Activated naive CD4-positive, alpha-beta T cell treated with anti-CD3 and anti-CD28 coated beads for 36 hours (primary cell): ENCODE measurements around the gene DCD. TPM values are rescaled to one million over a fixed set of nuclear protein-coding genes. Genes with fewer than 3 reads are reported as not detected.
"Not testable (repeated sequence)": the region's sequence is repeated elsewhere in the genome, so short reads cannot be mapped to it uniquely, and the experiment has no call there.

Source experiments
- CTCF ChIA-PET: fragments of 350-600 bp; sonication (Branson Sonifier 250); formaldehyde crosslinking; loops from one replicate; lab custom pipeline; 2021; ENCODE audit warnings: antibody characterized with exemption; lab: Charles Lee
- DNase-seq: peaks from one replicate; pipeline ENCODE4 v3.0.0-alpha.2; 2020
- H3K27ac Mint-ChIP-seq: one replicate; pipeline ENCODE4 v1.8.0; 2021; ENCODE audit warnings: mild to moderate bottlenecking, mixed read lengths
- H3K27me3 Mint-ChIP-seq: one replicate; pipeline ENCODE4 v1.8.0; 2021; ENCODE audit warnings: low read depth, mixed read lengths
- H3K36me3 Mint-ChIP-seq: one replicate; pipeline ENCODE4 v1.8.0; 2021; ENCODE audit warnings: low read depth, mixed read lengths
- H3K4me1 Mint-ChIP-seq: one replicate; pipeline ENCODE4 v1.8.0; 2021; ENCODE audit warnings: low read depth, mixed read lengths
- H3K4me3 Mint-ChIP-seq: one replicate; pipeline ENCODE4 v1.8.0; 2021; ENCODE audit warnings: mild to moderate bottlenecking, moderate library complexity, mixed read lengths
- H3K9me3 Mint-ChIP-seq: one replicate; pipeline ENCODE4 v1.8.0; 2021; ENCODE audit warnings: mixed read lengths
- intact Hi-C: fragments of 100-400 bp; cut with micrococcal nuclease; formaldehyde crosslinking; loops from one replicate; pipeline ENCODE4 v1.15.1; 2023
- total RNA-seq, 2 experiments: library from RNA; stranded (reverse); gene quantifications; one replicate each; pipeline ENCODE4 v1.2.3, GENCODE V29; 2021

Gene DCD
- total RNA-seq, 2 experiments from 2014 or later, result not detected

DNA sequence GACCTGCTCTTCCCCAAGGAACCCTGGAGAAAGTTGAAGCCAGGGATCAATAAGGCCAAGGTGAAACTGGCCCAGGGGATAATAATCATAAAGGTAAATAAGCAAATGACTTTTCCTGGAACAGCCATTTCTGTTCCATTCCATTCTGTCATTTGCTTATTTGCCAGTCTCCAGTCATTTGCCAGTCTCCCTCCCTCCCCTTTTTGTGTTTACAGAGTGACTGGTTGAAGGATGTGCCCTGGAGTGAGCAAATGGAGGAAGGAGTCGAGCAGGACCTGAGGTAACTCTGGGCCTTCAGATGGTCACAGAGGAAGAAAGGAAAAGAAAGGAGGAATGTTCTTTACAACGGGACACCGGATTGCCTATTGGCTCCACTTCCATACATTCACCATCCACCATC, 17.8 kb upstream of the DCD start:
- CTCF ChIA-PET, result interaction anchor here (1.1 kb wide), 1 partner anchor 86 kb away, joined by 3 read pairs; no protein-coding TSS in a partner anchor
- H3K36me3 Mint-ChIP-seq, result no peaks in the 10 kb centered on the region

DNA sequence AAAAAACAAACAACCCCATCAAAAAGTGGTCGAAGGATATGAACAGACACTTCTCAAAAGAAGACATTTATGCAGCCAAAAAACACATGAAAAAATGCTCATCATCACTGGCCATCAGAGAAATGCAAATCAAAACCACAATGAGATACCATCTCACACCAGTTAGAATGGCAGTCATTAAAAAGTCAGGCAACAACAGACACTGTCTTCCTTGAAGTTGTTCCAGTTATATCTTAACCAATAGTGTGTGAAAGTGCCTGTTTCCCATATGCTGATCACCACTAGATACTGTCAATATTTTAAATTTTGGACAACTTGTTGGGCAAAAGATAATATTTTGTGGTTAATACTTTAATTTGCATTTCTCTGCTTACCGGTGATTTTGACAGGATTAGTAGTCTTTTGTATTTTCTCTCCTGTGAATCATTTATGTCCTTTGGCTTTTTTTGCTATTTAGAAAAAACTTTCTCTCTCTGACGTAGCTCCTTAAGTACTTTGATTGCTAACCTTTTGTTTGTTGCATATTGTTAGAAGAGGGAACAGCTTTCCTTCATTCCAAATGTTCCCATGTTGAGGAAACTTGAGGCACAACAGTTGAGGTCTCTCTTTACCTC, 17.0 kb upstream of the DCD start:
- H3K9me3 Mint-ChIP-seq, H3K4me3 Mint-ChIP-seq, DNase-seq, intact Hi-C loops, H3K27ac Mint-ChIP-seq, H3K27me3 Mint-ChIP-seq, H3K4me1 Mint-ChIP-seq, H3K36me3 Mint-ChIP-seq: not testable (repeated sequence)
- CTCF ChIA-PET, result interaction anchor here (1.1 kb wide), 1 partner anchor 85 kb away, joined by 3 read pairs; no protein-coding TSS in a partner anchor

More for the DNA sequence above, 17.8 kb upstream of the DCD start:
- H3K27me3 Mint-ChIP-seq, result peaks cover 3% of the 10 kb centered on the region
- no peaks in the 10 kb centered on the region for H3K9me3 Mint-ChIP-seq
- no peak overlapping the region for H3K27ac Mint-ChIP-seq
- intact Hi-C loops, result no loop called here
- DNase-seq, result no peak
- H3K4me3 Mint-ChIP-seq, result no peak overlapping the region
- H3K4me1 Mint-ChIP-seq, result no peaks in the 10 kb centered on the region

DNA sequence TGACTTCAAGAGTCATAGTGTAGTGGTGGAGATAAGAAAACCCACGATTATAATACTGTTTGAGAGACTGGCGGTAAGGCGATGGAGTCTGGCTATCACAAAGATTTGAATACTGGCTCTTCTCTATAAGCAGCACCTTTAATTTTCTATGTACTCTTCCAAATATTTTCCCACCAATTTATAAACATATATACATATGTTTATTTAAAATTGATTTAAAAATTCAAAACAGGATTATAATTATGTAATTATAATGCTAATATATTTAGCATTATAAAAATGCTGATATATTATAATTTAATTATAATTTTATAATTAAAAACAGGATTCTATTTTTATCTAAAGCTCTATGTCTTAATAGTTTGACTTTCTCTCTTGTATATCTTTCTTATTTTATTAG, 15.4 kb upstream of the DCD start:
- Mint-ChIP-seq H3K27me3 (peaks cover under 1% of the 10 kb centered on the region), H3K4me3 (no peak overlapping the region), H3K36me3 (no peaks in the 10 kb centered on the region), H3K9me3 (no peaks in the 10 kb centered on the region), H3K4me1 (no peaks in the 10 kb centered on the region), H3K27ac (no peak overlapping the region)
- no peak for DNase-seq
- intact Hi-C loops, result no loop called here
- CTCF ChIA-PET, result interaction anchor here (1.0 kb wide), 1 partner anchor 39 kb away, joined by 4 read pairs; no protein-coding TSS in a partner anchor

DNA sequence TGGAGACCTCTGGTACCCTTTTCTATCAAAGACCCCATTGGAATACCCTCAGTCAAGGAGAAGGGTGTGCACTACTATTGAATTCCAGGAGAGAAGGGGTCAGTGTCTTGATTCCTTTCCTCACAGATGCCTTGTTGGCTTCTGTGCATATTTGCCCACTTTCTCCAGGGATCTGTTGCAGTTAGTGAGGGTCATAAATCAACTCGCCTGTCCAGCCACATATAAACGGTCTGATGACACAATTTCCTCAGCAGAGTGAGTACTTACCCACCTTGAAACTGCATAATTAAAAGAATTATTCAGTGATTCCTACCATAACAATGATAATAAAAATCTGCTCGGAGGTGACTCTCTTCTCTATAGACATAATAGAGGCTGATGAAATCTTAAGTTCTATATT, 13.9 kb upstream of the DCD start:
- no peak for DNase-seq
- Mint-ChIP-seq H3K27ac (no peak overlapping the region), H3K27me3 (peaks cover 2% of the 10 kb centered on the region), H3K9me3 (no peaks in the 10 kb centered on the region), H3K36me3 (no peaks in the 10 kb centered on the region), H3K4me3 (no peak overlapping the region), H3K4me1 (no peaks in the 10 kb centered on the region)
- intact Hi-C loops, result no loop called here
- CTCF ChIA-PET, result no interaction called here

DNA sequence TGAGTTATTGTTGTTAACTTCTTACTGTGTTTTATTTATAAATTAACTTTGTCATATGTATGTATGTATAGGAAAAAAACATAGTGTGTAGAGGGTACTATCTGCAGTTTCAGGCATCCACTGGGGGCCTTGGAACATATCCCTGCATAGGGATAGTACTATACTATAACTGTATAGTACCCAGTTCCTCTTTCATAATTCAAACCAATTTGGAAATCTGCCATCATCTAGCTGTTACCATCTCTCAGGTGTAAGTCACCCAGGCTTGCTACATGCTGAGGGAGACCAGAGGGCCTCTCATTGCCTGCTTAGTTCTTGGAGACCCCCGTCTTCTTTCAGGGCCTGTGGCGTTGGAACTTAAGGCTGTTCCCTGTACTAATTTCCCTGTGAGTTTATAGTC, 12.9 kb upstream of the DCD start:
- Mint-ChIP-seq H3K9me3 (no peaks in the 10 kb centered on the region), H3K27ac (no peak overlapping the region), H3K27me3 (peaks cover 2% of the 10 kb centered on the region), H3K36me3 (no peaks in the 10 kb centered on the region), H3K4me1 (no peaks in the 10 kb centered on the region), H3K4me3 (no peak overlapping the region)
- intact Hi-C loops, result no loop called here
- CTCF ChIA-PET, result interaction anchor here (0.5 to 1.0 kb wide), 2 partner anchors 88 to 452 kb away, joined by 3 to 4 read pairs; no protein-coding TSS in a partner anchor
- DNase-seq, result no peak

DNA sequence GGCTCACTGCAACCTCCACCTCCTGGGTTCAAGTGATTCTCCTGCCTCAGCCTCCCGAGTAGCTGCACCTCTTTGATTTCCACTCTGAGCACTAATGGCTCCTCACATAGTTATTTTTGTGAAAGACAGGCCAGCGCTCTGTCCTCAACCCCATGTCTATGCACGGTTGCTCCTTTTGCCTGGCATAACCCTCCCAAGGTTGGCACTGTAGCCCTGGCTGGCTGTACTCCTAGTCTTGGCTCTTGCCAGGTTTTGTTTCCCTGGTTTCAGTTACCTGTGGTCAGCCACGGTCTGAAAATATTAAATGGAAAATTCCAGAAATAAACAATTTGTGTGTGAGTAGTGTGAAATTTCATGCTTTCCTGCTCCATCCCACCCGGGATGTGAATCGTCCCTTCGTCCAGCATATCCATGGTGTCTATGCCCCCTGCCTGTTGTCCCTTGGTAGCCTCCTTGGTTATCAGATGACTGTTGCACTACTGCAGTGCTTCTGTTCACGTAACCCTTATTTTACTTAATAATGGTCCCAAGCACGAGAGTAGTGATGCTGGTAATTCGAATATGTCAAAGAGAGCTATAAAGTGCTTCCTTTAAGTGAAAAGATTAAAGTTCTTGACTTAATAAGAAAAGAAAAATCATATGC, 12.3 kb upstream of the DCD start:
- Mint-ChIP-seq H3K4me1 (no peaks in the 10 kb centered on the region), H3K4me3 (no peak overlapping the region), H3K36me3 (no peaks in the 10 kb centered on the region), H3K9me3 (no peaks in the 10 kb centered on the region), H3K27ac (no peak overlapping the region), H3K27me3 (peaks cover 2% of the 10 kb centered on the region)
- CTCF ChIA-PET, result interaction anchor here (0.5 to 2.2 kb wide), 6 partner anchors 16 to 452 kb away, joined by 3 to 8 read pairs (median 4); no protein-coding TSS in a partner anchor
- intact Hi-C loops, result no loop called here
- no peak for DNase-seq

DNA sequence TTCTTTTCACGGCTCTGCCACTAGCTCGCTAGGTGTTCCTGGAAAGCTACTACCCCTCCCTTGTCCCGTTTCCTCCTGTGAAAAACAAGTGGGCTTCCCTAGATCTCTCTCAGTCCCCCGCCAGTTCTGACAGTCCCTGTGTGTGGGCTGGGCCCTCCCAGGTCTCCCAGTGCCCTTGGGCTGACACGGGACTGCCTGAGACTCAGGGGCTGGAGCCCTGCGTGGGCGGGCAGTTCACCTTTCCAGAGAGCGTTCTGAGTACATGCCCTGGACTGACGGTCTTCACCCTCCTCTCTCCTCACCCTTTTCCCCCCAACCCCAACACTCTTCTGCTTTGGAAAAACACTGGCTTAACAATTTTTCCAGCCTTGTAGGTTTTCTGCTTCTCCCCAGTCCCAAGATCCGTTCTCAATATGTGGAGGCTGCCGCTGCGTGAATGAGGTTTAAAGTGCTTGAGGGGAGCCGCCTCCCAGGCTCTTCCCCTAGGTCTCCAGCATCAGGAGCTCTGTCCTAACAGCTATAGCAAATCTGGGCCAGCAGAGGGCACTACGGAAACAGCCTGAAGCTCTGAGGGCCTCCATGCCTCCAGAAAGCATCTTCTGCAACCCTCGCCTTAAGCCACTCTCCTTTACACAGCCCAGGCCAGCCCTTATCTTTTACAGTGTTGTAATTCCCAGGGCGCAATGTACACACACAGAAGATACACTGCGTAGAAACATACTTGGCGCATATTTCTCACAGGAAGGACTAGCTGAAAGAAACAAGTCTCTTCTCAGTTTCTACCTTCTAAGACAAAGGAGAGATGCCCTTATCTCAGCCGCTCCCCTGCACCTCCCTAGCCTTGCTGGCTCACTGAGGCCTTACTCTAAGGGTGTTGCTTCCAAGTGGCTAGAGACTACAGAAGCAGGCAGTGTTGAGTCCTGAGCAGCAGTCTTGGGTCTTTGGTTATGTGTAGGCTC, 10.4 kb upstream of the DCD start:
- no peak overlapping the region for H3K4me3 Mint-ChIP-seq
- H3K27me3 Mint-ChIP-seq, result peaks cover 2% of the 10 kb centered on the region
- intact Hi-C loops, result loop anchor here (1.0 to 5.0 kb wide), 2 partner anchors 55 to 414 kb away; no protein-coding TSS in a partner anchor
- peak; percentile 72 for DNase-seq
- no peaks in the 10 kb centered on the region for H3K36me3 Mint-ChIP-seq
- no peaks in the 10 kb centered on the region for H3K4me1 Mint-ChIP-seq
- CTCF ChIA-PET, result interaction anchor here (0.5 to 2.2 kb wide), 22 partner anchors 9 to 681 kb away, joined by 3 to 13 read pairs (median 4); no protein-coding TSS in a partner anchor
- no peaks in the 10 kb centered on the region for H3K9me3 Mint-ChIP-seq
- no peak overlapping the region for H3K27ac Mint-ChIP-seq

DNA sequence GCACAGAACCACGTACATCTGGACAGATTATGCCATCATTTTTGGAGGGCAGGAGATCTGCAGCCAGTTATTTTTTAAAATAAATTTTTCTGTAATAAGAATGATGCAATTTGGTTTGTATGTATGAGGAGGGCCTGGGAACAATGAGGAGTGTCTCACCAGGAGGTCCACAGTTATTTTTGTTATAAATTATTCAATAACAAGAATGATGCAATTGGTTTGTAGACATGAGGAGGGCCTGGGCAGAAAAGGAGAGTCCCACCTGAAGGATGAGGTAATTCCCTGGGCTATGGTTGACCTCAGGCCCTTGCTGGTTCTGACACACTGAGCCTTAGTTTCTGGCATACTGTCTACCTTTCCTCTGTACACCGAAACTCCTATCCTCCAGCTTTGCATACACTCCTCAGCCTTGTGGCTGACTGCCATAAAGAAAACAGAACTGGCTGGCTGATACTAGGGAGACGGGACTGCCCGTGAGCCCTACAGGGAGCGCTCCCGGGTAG, 9.0 kb upstream of the DCD start:
- H3K27me3 Mint-ChIP-seq, result peaks cover 11% of the 10 kb centered on the region
- H3K36me3 Mint-ChIP-seq, result no peaks in the 10 kb centered on the region
- H3K4me3 Mint-ChIP-seq, result no peak overlapping the region
- H3K9me3 Mint-ChIP-seq, result no peaks in the 10 kb centered on the region
- H3K27ac Mint-ChIP-seq, result no peak overlapping the region
- intact Hi-C loops, result loop anchor here (5.0 kb wide), 1 partner anchor 415 kb away; no protein-coding TSS in a partner anchor
- no peaks in the 10 kb centered on the region for H3K4me1 Mint-ChIP-seq
- DNase-seq, result no peak
- CTCF ChIA-PET, result interaction anchor here (0.7 kb wide), 1 partner anchor 411 kb away, joined by 3 read pairs; no protein-coding TSS in a partner anchor

DNA sequence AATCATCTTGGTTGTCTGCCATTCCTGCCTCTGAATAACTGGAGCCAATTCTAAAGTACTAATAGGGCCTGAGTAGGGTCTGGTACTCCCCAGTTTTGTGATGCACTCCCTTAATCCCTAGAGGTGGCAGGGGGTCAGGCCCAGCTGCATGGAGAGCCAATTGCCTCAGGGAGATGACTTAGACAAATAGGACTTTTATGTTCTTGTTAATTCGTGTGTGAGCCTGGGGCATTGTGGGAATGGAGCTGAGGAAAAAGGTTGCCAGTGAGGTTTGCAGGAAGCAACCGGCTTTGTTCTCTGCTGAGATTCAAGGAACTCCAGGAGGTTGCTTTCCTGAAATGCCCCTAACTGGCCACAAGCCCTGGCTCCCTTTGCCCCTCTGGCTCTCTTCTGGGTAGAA, 6.8 kb upstream of the DCD start:
- DNase-seq, result no peak

DNA sequence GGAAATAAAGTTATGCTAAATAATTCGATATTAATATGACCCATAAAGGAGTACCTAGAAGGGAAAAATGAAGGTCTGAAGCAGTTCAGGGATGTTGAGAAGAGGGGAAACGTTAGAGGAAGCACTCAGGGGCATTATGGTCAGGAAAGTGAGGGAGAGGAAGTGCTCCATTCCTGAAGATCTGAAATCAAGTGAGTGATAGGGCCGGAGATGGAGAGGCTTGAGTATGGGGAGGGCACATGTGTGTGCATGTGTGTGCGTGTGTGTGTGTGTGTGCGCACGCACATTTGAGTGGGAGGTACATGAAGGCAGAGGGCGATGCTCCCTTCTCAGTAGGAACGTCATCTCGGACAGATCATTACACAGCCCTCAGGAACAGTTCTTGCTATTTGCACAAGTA, 4.9 kb upstream of the DCD start:
- Mint-ChIP-seq H3K27me3 (peaks cover 12% of the 10 kb centered on the region), H3K27ac (no peak overlapping the region), H3K36me3 (no peaks in the 10 kb centered on the region), H3K4me3 (no peak overlapping the region), H3K4me1 (no peaks in the 10 kb centered on the region), H3K9me3 (no peaks in the 10 kb centered on the region)
- intact Hi-C loops, result no loop called here
- CTCF ChIA-PET, result interaction anchor here (1.2 kb wide), 1 partner anchor 31 kb away, joined by 3 read pairs; no protein-coding TSS in a partner anchor
- DNase-seq, result no peak

More for the DNA sequence above, 6.8 kb upstream of the DCD start:
- Mint-ChIP-seq H3K9me3 (no peaks in the 10 kb centered on the region), H3K36me3 (no peaks in the 10 kb centered on the region), H3K27me3 (peaks cover 11% of the 10 kb centered on the region), H3K4me1 (no peaks in the 10 kb centered on the region), H3K27ac (no peak overlapping the region), H3K4me3 (no peak overlapping the region)
- intact Hi-C loops, result loop anchor here (5.0 kb wide), 1 partner anchor 417 kb away; no protein-coding TSS in a partner anchor
- CTCF ChIA-PET, result interaction anchor here (1.0 kb wide), 2 partner anchors 75 to 189 kb away, joined by 3 read pairs; no protein-coding TSS in a partner anchor

DNA sequence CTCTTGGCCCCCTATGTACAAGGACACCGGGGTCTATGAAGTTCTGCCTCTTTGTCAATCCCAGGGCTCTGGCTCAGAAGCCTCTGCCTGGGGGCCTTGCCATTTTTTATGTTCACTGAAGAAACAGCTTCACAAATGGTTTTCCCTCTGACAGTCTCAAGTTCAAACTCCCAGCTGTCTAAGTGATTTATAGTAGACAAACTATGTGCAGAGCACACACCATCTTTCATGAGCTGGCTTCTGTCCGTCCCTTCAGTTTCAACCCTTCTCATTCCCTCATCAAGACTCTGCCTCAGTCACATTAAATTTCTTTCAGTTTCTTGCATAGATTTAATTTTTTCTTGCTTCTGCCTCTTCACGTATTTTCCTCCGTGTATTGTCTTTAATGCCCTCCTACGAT, 2.7 kb upstream of the DCD start:
- no peak for DNase-seq
- Mint-ChIP-seq H3K27me3 (peaks cover 12% of the 10 kb centered on the region), H3K27ac (no peak overlapping the region), H3K4me3 (no peak overlapping the region), H3K9me3 (no peaks in the 10 kb centered on the region), H3K4me1 (peaks cover 6% of the 10 kb centered on the region), H3K36me3 (no peaks in the 10 kb centered on the region)
- CTCF ChIA-PET, result no interaction called here
- intact Hi-C loops, result no loop called here
